HG03432 (cell line): Measurements from ENCODE around the gene ATP5F1E.
"Not testable (repeated sequence)": the region's sequence is repeated elsewhere in the genome, so short reads cannot be mapped to it uniquely, and the experiment has no call there.

Source experiments
- ATAC-seq: cut with Tn5 transposase; IDR thresholded peaks from one replicate; pipeline ENCODE4 v1.9.1; 2021; ENCODE audit warnings: mild to moderate bottlenecking, moderate library complexity; ENCODE audit not compliant: unreplicated experiment

The ATP5F1E gene

DNA sequence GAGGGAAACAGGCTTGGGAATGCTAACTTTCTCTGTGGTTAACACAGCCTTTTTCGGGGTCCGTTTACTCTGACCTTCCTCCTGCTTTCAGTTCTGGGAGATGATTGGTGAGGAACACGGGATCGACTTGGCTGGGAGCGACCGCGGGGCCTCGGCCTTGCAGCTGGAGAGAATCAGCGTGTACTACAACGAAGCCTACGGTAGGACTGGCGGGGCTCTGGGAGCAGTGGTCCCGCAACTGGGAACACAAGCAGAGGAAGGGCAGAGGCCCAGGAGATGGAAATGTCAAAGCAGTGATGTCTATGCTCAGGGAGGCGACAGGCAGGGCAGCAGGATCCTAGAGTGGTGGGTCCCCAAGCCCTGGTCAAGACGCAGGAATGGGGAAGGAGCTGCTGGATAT, 9.4 kb downstream of the ATP5F1E start:
- no peak for ATAC-seq

- ATAC-seq: no peak
Observed at GRCh38 chr20:59020938-59021551, 11.1 kb downstream of the ATP5F1E start.

DNA sequence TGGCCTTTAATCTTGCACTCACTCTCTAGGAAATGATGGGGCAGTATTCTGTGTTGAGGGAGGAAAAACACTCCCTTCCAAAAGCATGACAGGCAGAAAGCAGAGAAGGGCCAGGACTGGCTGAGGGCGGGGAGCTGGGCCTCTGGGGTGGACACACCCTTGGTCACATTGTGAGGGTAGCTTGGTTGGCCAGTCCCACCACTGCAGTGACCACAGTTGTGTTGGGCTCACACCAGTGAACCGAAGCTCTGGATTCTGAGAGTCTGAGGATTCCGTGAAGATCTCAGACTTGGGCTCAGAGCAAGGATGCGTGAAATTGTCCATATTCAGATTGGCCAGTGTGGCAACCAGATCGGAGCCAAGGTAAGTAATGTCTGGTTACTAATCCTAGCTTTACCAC, 12.9 kb downstream of the ATP5F1E start, which contains the start of gene TUBB1:
Gene TUBB1 (plus strand): TSS at position 213 of the 400 bp plus-strand sequence. CDS start 94 bp downstream, at position 307.
- no peak for ATAC-seq

- no peak for ATAC-seq
Observed at GRCh38 chr20:59018817-59019216, 13.3 kb downstream of the ATP5F1E start.

DNA sequence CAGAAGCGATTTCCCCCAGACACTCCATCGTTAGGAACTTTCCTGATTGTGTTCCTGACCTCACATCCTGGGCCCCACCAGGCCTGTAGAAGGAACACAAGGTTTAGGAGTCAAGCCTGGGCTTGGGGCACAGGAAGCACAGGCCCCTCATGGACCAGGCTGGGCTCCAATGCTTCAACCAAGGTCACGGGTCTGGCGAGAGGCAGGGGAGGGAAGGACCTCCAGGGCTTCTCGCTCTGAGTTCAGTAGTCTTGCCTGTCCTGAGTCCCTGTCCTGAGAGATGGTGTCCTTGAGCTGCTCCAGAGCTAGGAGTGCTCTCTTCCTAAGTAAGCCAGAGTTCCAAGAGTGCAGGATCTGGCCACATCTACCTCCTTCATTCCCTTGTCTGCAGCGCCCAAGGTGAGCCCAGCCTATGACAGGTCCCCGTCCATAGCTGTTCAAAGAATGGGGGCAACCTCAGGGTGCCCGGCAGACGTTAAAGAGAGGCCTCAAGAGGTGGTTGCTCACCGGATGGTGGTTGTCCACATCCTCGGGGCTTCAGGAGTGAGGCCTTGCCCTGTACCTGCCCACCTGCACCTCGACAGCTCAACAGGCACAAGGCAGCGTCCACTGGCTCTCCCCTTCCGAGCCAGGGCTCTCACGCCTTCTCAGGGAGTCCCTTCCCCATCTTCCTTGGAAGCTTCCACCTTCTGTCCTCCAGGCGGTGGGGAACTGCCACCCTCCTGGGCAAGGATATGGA, 14.5 kb downstream of the ATP5F1E start:
- no peak for ATAC-seq

DNA sequence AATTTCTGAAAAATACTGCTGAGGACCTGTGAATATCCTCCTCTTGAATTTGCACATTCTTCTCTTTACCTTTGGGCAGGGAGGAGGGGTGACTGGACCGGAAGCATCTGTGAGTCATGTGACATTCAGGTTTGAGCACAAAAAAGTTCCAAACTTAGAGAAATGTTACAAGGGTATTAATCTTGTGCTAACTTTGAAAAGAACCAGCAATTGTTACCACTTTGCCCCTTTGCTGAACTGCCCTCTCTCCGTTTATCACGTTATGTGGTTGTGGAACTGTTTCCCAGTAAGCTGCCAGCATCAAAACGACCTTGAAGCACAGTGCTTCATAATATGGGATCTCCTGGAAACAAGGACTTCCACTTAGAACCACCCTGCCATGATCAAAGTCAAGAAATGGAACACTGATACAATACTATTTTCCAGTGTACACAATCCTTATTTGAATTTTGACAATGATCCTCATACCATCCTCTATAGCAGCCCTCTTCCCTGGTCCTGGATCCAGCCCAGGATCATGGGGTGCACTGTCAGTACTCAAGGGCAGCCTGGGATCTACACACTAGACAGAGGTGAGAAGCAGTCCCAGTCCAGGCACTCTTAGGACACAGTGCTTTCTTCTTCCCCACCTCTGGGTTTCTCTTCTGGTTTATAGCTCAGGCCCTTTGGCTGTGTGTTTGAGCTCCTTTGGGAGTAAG, 15.2 kb downstream of the ATP5F1E start:
- ATAC-seq: no peak

- no peak for ATAC-seq
Observed at GRCh38 chr20:59015812-59016711, 16.1 kb downstream of the ATP5F1E start.

DNA sequence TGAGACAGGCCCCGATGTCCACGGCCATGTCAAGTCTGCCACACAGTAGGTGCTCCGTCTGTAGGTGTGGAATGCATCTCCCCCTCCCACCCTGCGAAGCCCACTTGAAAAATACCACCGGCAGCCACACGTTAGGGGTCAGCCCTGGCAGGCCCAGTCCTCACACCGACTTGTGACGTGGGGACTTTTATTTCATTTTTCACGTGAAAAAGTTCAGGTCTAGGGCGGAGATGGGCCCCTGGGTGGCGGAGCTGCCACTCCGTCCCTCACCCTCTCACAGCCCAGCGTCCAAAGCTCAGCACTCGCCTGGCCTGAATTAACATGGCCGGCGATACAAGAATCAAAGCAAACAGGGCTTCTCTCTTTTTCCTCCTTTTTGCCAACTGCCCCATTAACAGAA, 16.7 kb downstream of the ATP5F1E start:
- ATAC-seq: no peak

- ATAC-seq: no peak
Observed at GRCh38 chr20:59014680-59015389, 17.3 kb downstream of the ATP5F1E start.

DNA sequence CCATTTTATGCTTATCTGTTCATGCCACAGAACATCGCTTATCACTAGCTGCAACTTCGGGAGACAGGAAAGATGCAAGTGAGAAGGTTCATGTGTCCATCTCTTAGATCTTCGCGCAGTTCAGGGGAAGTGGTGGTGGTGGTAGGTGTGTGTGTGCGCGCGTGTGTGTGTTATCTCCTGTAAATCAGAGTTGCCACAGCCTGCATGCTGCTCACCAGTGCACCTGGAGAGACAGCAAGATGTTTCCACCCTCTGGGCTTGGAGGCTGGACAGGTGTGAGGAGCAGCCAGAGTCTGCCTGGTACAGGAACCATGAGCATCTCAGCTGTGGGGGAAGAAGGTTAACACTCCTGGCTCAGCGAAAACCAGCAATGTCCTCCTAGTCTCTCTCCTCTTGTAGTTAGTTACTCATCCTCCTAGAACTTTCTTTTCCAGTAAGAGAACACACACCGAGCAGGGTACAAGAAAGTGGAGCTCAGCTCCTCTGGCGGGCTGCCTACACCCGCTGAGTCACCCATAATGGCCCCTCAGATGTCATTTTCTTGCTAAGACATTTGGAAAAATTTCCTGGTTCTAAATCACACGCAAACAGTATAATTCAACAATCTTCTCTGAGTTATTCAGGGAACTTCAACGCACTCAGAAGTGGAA, 18.1 kb downstream of the ATP5F1E start:
- ATAC-seq: no peak

- no peak for ATAC-seq
Observed at GRCh38 chr20:59013031-59013951, 18.8 kb downstream of the ATP5F1E start.

- not testable (repeated sequence) for ATAC-seq
Observed at GRCh38 chr20:59011874-59012157, 20.3 kb downstream of the ATP5F1E start.

DNA sequence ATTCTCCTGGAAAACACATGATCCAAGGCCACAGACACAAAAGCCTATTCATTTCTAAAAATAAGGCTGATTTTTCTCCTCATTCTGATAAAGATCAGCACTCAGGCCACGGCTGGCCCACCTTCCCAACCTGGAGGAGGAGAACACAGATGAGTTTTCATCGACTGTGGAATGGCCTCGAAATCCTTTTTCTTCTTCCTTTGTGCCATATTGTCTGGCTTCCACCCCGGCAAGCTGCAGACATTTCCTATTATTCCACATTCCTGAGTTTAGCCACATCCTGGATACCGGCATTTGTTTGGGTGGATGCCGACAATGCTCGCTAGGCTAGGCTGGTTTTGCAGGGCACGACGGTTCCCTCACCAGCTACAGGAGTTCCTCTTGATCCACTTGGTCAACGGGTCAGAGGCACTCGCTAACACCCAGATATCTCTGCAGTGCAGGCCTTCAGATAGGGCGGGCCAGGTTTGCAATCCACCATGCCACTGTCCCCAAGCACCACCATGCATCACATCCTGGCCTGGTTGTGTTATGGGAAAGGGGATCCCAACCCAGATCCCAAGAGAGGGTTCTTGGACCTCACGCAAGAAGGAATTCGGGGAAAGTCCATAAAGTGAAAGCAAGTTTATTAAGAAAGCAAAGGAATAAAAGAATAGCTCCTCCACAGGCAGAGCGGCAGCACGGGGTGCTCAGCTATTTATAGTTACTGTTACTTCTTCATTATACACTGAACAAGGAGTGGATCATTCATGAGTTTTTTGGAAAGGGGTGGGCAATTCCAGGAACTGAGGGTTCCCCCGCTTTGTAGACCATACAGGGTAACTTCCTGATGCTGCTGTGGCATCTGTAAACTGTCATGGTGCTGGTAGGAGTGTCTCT, 20.9 kb downstream of the ATP5F1E start:
- ATAC-seq: no peak

DNA sequence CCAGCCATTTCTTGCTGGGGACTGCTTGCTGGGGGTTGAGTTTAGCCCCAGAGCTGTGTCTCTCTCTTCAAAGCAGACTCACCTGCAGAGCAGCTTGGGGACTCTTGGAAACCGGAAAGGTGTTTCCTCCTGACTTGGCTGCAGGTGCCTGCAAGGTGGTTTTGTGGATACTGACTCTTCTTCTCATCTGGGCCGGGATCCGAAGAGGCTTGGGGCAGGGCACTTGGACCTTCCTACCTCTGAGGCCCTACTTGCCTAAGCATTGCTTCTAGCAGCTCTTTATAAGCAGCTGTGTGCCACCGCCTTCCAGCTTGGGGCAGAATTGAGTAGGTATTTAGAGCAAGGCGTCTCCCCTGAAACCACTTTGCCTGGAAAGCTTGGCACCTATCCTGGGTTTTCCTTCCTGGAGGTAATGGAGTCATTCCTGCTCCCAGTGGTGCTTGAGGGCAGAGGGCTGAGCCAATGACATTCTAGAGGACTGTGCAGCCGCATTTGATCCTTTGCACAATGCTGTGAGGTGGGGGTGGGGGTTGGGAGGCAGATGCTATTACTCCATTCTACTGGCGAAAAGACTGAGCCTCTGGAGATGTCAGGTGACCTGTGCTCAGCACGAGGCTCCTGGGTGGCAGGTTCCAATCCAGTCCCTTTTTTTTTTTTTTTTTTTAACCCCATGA, 21.7 kb downstream of the ATP5F1E start:
- ATAC-seq: no peak

DNA sequence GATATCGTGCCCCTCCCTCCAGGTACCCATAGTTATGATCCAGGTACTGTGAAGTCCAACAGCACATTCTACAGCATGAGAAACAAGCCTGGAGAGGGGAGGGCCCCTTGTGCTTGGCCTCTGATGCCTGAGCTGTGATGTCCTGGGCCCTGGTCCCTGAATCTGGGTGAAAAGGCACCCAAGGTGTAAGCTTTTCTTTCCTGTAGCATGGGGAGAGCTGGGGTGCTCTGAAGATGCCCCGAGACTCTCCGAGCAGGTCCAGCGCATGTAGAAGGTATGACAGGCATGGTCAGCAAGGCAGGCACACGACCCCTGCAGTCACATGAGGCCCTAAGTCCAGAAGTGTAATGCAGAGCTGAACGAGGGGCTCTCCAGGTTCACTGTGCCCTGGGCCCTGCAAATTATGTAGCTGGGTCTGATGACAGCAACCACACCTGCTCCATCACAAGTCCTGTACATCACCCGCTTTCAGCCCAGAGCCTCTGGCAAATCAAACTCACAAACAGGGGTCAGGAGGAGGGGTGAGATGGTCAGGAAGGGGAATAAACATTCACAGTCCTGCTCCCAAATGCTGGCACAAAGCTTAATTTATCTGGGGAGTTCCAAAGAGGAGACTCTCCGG, 23.3 kb downstream of the ATP5F1E start:
- no peak for ATAC-seq

DNA sequence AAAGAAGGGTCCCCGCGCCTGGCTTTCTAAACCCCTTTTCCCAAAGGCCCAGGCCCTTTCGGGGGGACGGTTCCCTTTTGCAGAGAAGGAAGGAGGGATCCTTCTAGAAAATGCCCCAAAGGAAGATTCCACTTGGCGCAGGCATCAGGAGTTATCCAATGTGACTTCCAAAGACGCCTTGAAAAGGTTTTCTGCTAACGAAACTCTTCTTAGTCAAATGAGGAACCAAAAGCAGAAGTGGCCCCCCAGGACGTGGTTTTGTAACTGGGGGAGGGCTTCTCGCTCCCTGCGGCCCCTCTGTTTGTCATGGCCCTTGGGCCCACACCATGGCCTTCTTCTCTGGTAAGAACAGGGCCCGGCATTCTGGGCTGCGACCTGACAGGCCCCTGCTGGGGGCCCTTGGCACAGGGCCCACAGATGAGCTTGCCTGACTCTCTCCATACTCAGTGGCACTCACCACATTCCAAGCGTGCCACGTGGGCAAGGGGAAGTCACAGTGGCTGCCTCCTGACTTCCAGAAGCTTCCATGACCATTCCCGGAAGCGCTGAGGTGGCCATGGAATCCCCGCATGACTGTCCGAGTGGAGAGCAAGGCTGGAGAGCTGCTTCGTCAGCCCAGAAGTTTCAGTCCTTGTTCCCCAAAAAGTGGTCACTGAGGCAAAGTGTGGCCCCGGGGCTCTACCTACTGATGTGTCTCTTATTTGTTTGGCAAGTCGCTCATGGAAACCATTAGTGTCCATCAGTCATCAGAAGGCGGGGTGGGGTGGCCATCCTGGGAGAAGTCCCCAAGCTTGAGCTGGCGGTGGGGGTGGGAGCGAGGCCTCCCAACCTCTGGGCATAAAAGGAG, 24.2 kb downstream of the ATP5F1E start:
- ATAC-seq: peak; percentile 35
